ENCODE results near the gene DCDC2B. TPM values are rescaled to one million over a fixed set of nuclear protein-coding genes. Genes with fewer than 3 reads are reported as not detected.

The DCDC2B gene
- total and polyA plus RNA-seq, 9 of the 15 experiments (the other 6 are each of a cell fraction or from before 2014, with no cell fraction given), result not detected

- TF ChIP-seq EGR1 (conservative IDR thresholded peaks at IDR 0.05) (no peak), ZNF212 (CRISPR knock-in tag; IDR thresholded peaks at IDR 0.05) (no peak), TRIM28 (IDR thresholded peaks at IDR 0.05) (no peak), SAFB (IDR thresholded peaks at IDR 0.05; ENCODE audit: borderline replicate concordance, low read depth, low read length) (no peak)
These were observed 12.1 kb downstream of the DCDC2B start (continued) for GRCh38 chr1:32220746-32221580.

GRCh38 chr1:32221581-32221979, 12.7 kb downstream of the DCDC2B start:
- H3K9me3 ChIP-seq (replicated peaks; ENCODE audit: control insufficient read depth, insufficient read depth, low read depth, low read length), result no peaks in the 10 kb centered on the region
- TF ChIP-seq FOXM1 (IDR thresholded peaks at IDR 0.05; ENCODE audit: low read depth), result no peak
- TF ChIP-seq FOXM1 (CRISPR knock-in tag; IDR thresholded peaks at IDR 0.05; ENCODE audit: low read depth), result 0 out of 2 replicates have a peak, but pooled peaks have one; percentile 30
- no peak for TF ChIP-seq NFE2L1 (tag; IDR thresholded peaks at IDR 0.05; ENCODE audit: borderline replicate concordance, low read depth)
- peak; percentile 44 for TF ChIP-seq HMGN3 (IDR thresholded peaks at IDR 0.05; ENCODE audit: borderline replicate concordance, extremely low read depth, insufficient read length, low read depth, low read length)
- 0 out of 2 replicates have a peak, but pooled peaks have one; percentile 52 for TF ChIP-seq GABPB2 (CRISPR knock-in tag; conservative IDR thresholded peaks at IDR 0.05)
- TF ChIP-seq TSC22D4 (tag; IDR thresholded peaks at IDR 0.05), result no peak
- 0 out of 2 replicates have a peak, but pooled peaks have one; percentile 35 for TF ChIP-seq ZNF609 (CRISPR knock-in tag; IDR thresholded peaks at IDR 0.05; ENCODE audit: borderline replicate concordance)
- TF ChIP-seq CBX2 (IDR thresholded peaks at IDR 0.05; ENCODE audit: insufficient read depth, low read length, poor library complexity, severe bottlenecking), result no peak
- TF ChIP-seq ARNT (IDR thresholded peaks at IDR 0.05), result no peak
- TF ChIP-seq CBFB (CRISPR knock-in tag; IDR thresholded peaks at IDR 0.05), result 0 out of 2 replicates have a peak, but pooled peaks have one; percentile 54
- TF ChIP-seq MTF1 (CRISPR knock-in tag; IDR thresholded peaks at IDR 0.05; ENCODE audit: borderline replicate concordance), result no peak
- 0 out of 2 replicates have a peak, but pooled peaks have one; percentile 60 for TF ChIP-seq NR1H2 (CRISPR knock-in tag; IDR thresholded peaks at IDR 0.05)

More at GRCh38 chr1:32221581-32221979, 12.7 kb downstream of the DCDC2B start:
- peak overlapping the region; percentile 80 for H3K4me3 ChIP-seq
- H4K20me1 ChIP-seq (replicated peaks; ENCODE audit: control insufficient read depth, insufficient read depth, low read length), result no peaks in the 10 kb centered on the region
- ChIA-PET POLR2A (interaction anchor here (1.0 to 1.9 kb wide), 4 partner anchors 11 to 114 kb away, joined by 3 to 14 read pairs (median 4); partner anchors contain the start of genes DCDC2B and MARCKSL1), CTCF (ENCODE audit: low intra/inter-chr PET ratio) (interaction anchor here (0.7 kb wide), 1 partner anchor 88 kb away, joined by 3 read pairs; no protein-coding TSS in a partner anchor)
- TSS peak; percentile 60 for BruUV-seq (replicated peaks)
- intact Hi-C loops (cut with micrococcal nuclease) (no loop called here), in situ Hi-C loops (cut with MboI) (no loop called here)
- H3K36me3 ChIP-seq (ENCODE audit: control insufficient read depth, insufficient read depth, low read length), result peaks cover 51% of the 10 kb centered on the region
- H3K4me2 ChIP-seq (ENCODE audit: insufficient read depth, low read length), result peak overlapping the region; percentile 98
- H3K27ac ChIP-seq (ENCODE audit: extremely low read depth, low read depth, low read length), result peak overlapping the region; percentile 90
- peak overlapping the region; percentile 94 to 96 for H3K9ac ChIP-seq (ENCODE audit: insufficient read depth in 1 of 2, low read depth in 2 of 2, low read length in 2 of 2)
- ATAC-seq (peak; percentile 21; the same call in 2 of the 3 replicates), FAIRE-seq (no peak), DNase-seq (ENCODE audit: extremely low read depth in 1 of 4, low spot score in 3 of 4) (no peak)
- peak overlapping the region; percentile 90 for H2AFZ ChIP-seq (ENCODE audit: low read depth, low read length)
- H3K9me1 ChIP-seq (ENCODE audit: control insufficient read depth, insufficient read depth, low read length), result no peaks in the 10 kb centered on the region
- 2% methylated on average over 13 of the region's 13 CpGs for WGBS (ENCODE audit: insufficient coverage, low coverage, missing lambda C conversion rate)
- peaks cover 19 to 22% of the 10 kb centered on the region in 2 experiments; a peak in 4 of 5 replicates for H3K4me1 ChIP-seq (replicated peaks in 1 of 2; ENCODE audit: control insufficient read depth in 2 of 2, insufficient read depth in 2 of 2, low read length in 2 of 2)
- H3K27me3 ChIP-seq (ENCODE audit: control insufficient read depth in 2 of 2, insufficient read depth in 2 of 2, low read length in 2 of 2), result no peaks in the 10 kb centered on the region
- H3K79me2 ChIP-seq (ENCODE audit: control insufficient read depth, insufficient read depth, low read length), result peaks cover 49% of the 10 kb centered on the region

Measured in K562 (cell line).